GM12878 (cell line): ENCODE measurements around the gene DCAF6.

Experiments
- CTCF ChIP-seq, 3 experiments: IDR thresholded peaks in 2 of 3; conservative IDR thresholded peaks in 1 of 3; 2 replicates each; pipeline ENCODE4 v1.5.1; 2011; ENCODE audit warnings: low read depth in 3 of 3, low read length in 3 of 3, mild to moderate bottlenecking in 3 of 3, control low read depth in 2 of 3, moderate library complexity in 2 of 3, inconsistent platforms in 1 of 3, mixed read lengths in 1 of 3; ENCODE audit not compliant: control insufficient read depth in 2 of 3, insufficient read depth in 1 of 3; ENCODE audit errors: extremely low read depth in 1 of 3
- ESRRA ChIP-seq: IDR thresholded peaks from 2 replicates; pipeline ENCODE4 v1.6.1; 2012; ENCODE audit warnings: mild to moderate bottlenecking, low read length, improper control_type of control experiment
- ETV6 ChIP-seq, 2 experiments: fragments of 450-650 bp in 1 of 2; IDR thresholded peaks in 1 of 2; conservative IDR thresholded peaks in 1 of 2; 2 replicates each; pipeline ENCODE4 v1.6.1; 2014; ENCODE audit warnings: antibody characterized with exemption in 1 of 2, borderline replicate concordance in 1 of 2, low read depth in 1 of 2, mild to moderate bottlenecking in 1 of 2, moderate library complexity in 1 of 2
- FOXK2 ChIP-seq: fragments of 450-650 bp; IDR thresholded peaks from 2 replicates; pipeline ENCODE4 v1.6.1; 2017; ENCODE audit warnings: mild to moderate bottlenecking, moderate library complexity
- JUND ChIP-seq: IDR thresholded peaks from 2 replicates; pipeline ENCODE4 v1.6.1; 2012; ENCODE audit warnings: low read depth, mild to moderate bottlenecking, low read length, improper control_type of control experiment, moderate library complexity
- PML ChIP-seq: IDR thresholded peaks from 2 replicates; pipeline ENCODE4 v1.6.1; 2012; ENCODE audit warnings: low read length, inconsistent platforms
- POLR2AphosphoS2 ChIP-seq: IDR thresholded peaks from 2 replicates; pipeline ENCODE4 v1.6.1; 2011; ENCODE audit warnings: low read depth, mild to moderate bottlenecking, low read length, improper control_type of control experiment, moderate library complexity
- POLR2AphosphoS5 ChIP-seq: IDR thresholded peaks from 2 replicates; pipeline ENCODE4 v1.6.1; 2011; ENCODE audit warnings: mild to moderate bottlenecking, low read length, inconsistent platforms
- REST ChIP-seq: IDR thresholded peaks from 2 replicates; pipeline ENCODE4 v1.6.1; 2012; ENCODE audit warnings: mild to moderate bottlenecking, low read depth, low read length
- TAF1 ChIP-seq: IDR thresholded peaks from 2 replicates; pipeline ENCODE4 v1.6.1; 2011; ENCODE audit warnings: mild to moderate bottlenecking, low read depth, low read length, borderline replicate concordance
- TBL1XR1 ChIP-seq: IDR thresholded peaks from 2 replicates; pipeline ENCODE4 v1.6.1; 2012; ENCODE audit warnings: low read depth, low read length, improper control_type of control experiment
- TCF3 ChIP-seq: IDR thresholded peaks from 2 replicates; pipeline ENCODE4 v1.6.1; 2012; ENCODE audit warnings: low read depth, mild to moderate bottlenecking, low read length, borderline replicate concordance; ENCODE audit not compliant: insufficient read depth
- ZBTB33 ChIP-seq: fragments of 450-650 bp; IDR thresholded peaks from 2 replicates; pipeline ENCODE4 v1.6.1; 2017; ENCODE audit warnings: mild to moderate bottlenecking

- TF ChIP-seq POLR2AphosphoS5 = no peak
- no peak for TF ChIP-seq ETV6 (conservative IDR thresholded peaks at IDR 0.05 in 1 of 2, IDR thresholded peaks at IDR 0.05 in 1 of 2; ENCODE audit: borderline replicate concordance in 1 of 2, low read depth in 1 of 2)
- TF ChIP-seq TBL1XR1 = no peak
- no peak for TF ChIP-seq TCF3
- no peak for TF ChIP-seq PML
- TF ChIP-seq CTCF (IDR thresholded peaks at IDR 0.05 in 2 of 3, conservative IDR thresholded peaks at IDR 0.05 in 1 of 3; ENCODE audit: control insufficient read depth in 2 of 3, extremely low read depth in 1 of 3, insufficient read depth in 1 of 3, low read depth in 3 of 3, low read length in 3 of 3) = no peak
- no peak for TF ChIP-seq TAF1
- no peak for TF ChIP-seq ESRRA
- no peak for TF ChIP-seq POLR2AphosphoS2
- TF ChIP-seq ZBTB33 = no peak
- TF ChIP-seq FOXK2 = no peak
- no peak for TF ChIP-seq REST
- TF ChIP-seq JUND = no peak
Measured at GRCh38 chr1:168102487-168102886, 166.0 kb downstream of the DCAF6 start.
